Right lobe of liver (tissue), 6 donors: ENCODE data around the gene WDR90. TPM values are rescaled to one million over a fixed set of nuclear protein-coding genes. Genes with fewer than 3 reads are reported as not detected.

Experiments used
- ATAC-seq, 4 donors: fragments of 200-7000 bp; cut with Tn5 transposase; one replicate each; pipeline ENCODE4 v1.9.1; 2020; ENCODE audit warnings: mild to moderate bottlenecking in 4 of 4, moderate library complexity in 4 of 4
- DNase-seq, 3 donors: peaks; one replicate each; pipeline ENCODE4 v3.0.0-alpha.2; 2020
- H3K27ac ChIP-seq, 3 donors: fragments of 200-600 bp; one replicate each; pipeline ENCODE4 v1.8.0; 2022
- H3K27me3 ChIP-seq, 2 donors: fragments of 200-600 bp; one replicate each; pipeline ENCODE4 v1.8.0; 2022
- H3K36me3 ChIP-seq, 4 donors: fragments of 200-600 bp; sonication (generic) in 1 of 4; one replicate each; pipeline versions ENCODE4 v1.5.1 to v1.8.0; 2017 to 2022; ENCODE audit warnings: control low read depth in 1 of 4
- H3K4me1 ChIP-seq, 4 donors: fragments of 200-600 bp; sonication (generic) in 1 of 4; one replicate each; pipeline versions ENCODE4 v1.5.1 to v1.8.0; 2017 to 2022; ENCODE audit warnings: control low read depth in 1 of 4
- H3K4me3 ChIP-seq, 3 donors: fragments of 200-600 bp; one replicate each; pipeline ENCODE4 v1.8.0; 2022
- H3K9me3 ChIP-seq, 4 donors: fragments of 200-600 bp; sonication (generic) in 1 of 4; one replicate each; pipeline versions ENCODE4 v1.5.1 to v1.8.0; 2017 to 2022; ENCODE audit warnings: control low read depth in 1 of 4
- CTCF ChIP-seq, 4 donors: fragments of 200-600 bp in 3 of 4; fragments of 450-650 bp in 1 of 4; IDR thresholded peaks; one replicate each; pipeline versions ENCODE4 v1.5.1 to v1.8.0; 2016 to 2022; ENCODE audit warnings: antibody characterized with exemption in 4 of 4, mild to moderate bottlenecking in 2 of 4
- POLR2A ChIP-seq: fragments of 450-650 bp; IDR thresholded peaks from one replicate; pipeline ENCODE4 v1.6.1; 2017; ENCODE audit warnings: antibody characterized with exemption, mild to moderate bottlenecking
- WGBS: methylation state at CpG from one replicate; pipeline ENCODE4 v1.1.6; 2018; ENCODE audit warnings: low coverage, low lambda C conversion rate; ENCODE audit not compliant: insufficient coverage; ENCODE audit errors: missing lambda C conversion rate; 5-methylcytosine and 5-hydroxymethylcytosine counted together
- intact Hi-C, 2 donors: fragments of 100-400 bp; cut with DNase I; formaldehyde crosslinking; loops; one replicate each; pipeline versions ENCODE4 v1.11.2 to v1.14.1; 2022
- total RNA-seq, 6 experiments: library from RNA; depleted of rRNA in 2 of 6; stranded (reverse); fragments of >200 nt in 2 of 6; fragmentation: NEBNext Ultra II Directional in 3 of 6; extraction: Animal tissue kit (Norgen Biotek cat#: 25700) in 3 of 6; gene quantifications; one replicate each; pipeline versions ENCODE4 v1.1.0 to v1.2.4, GENCODE V29; 2016 to 2023
- donor health status: DM: no; HTN: yes; CAD: no.
- donor health status: DM: no; HTN: no; CAD: no.
- donor health status: DM: no; HTN: no; CAD: no.
- donor health status: DM: no; HTN: yes; CAD: no.
- donor health status: DM: no; HTN: yes; CAD: no.

Gene WDR90
- total RNA-seq, 6 experiments from 2014 or later = 7.2 to 18.1 (median 11.8) TPM

GRCh38 chr16:675884-676564, 26.9 kb downstream of the WDR90 start:
- DNase-seq = no peak
- 10% methylated on average over 2 of the region's 25 CpGs for WGBS
- H3K4me3 ChIP-seq = peak overlapping the region in 2 of 3 donors; percentile 18 to 38
- no peak for ATAC-seq
- H3K36me3 ChIP-seq = peaks cover 0 to 27% (median 10%) of the 10 kb centered on the region in 4 donors
- H3K4me1 ChIP-seq = peaks cover 0 to 8% (median under 1%) of the 10 kb centered on the region in 4 donors
- H3K27me3 ChIP-seq = no peaks in the 10 kb centered on the region
- TF ChIP-seq POLR2A (no peak), CTCF (IDR thresholded peaks at IDR 0.05) (no peak)
- intact Hi-C loops = no loop called here
- no peaks in the 10 kb centered on the region for H3K9me3 ChIP-seq
- no peak overlapping the region for H3K27ac ChIP-seq

GRCh38 chr16:676565-676902, 27.4 kb downstream of the WDR90 start:
- Histone ChIP-seq H3K9me3 (no peaks in the 10 kb centered on the region), H3K27ac (no peak overlapping the region), H3K27me3 (no peaks in the 10 kb centered on the region), H3K36me3 (peaks cover 0 to 22% (median 8%) of the 10 kb centered on the region in 4 donors), H3K4me3 (no peak overlapping the region), H3K4me1 (peaks cover 0 to 13% (median 5%) of the 10 kb centered on the region in 4 donors)
- DNase-seq (no peak), ATAC-seq (no peak)
- no CpG with 5 or more reads among the region's 21 CpGs for WGBS
- TF ChIP-seq POLR2A = no peak
- intact Hi-C loops = no loop called here

- intact Hi-C loops = no loop called here
- no CpG with 5 or more reads among the region's 23 CpGs for WGBS
- ATAC-seq (no peak), DNase-seq (no peak)
- peaks cover 0 to 17% (median 7%) of the 10 kb centered on the region in 4 donors for H3K4me1 ChIP-seq
- peaks cover 0 to 21% (median 8%) of the 10 kb centered on the region in 4 donors for H3K36me3 ChIP-seq
- H3K27me3 ChIP-seq = no peaks in the 10 kb centered on the region
- TF ChIP-seq POLR2A (no peak), CTCF (IDR thresholded peaks at IDR 0.05) (no peak)
- no peak overlapping the region for H3K27ac ChIP-seq
- H3K9me3 ChIP-seq = no peaks in the 10 kb centered on the region
- H3K4me3 ChIP-seq = no peak overlapping the region
These were observed 27.7 kb downstream of the WDR90 start for GRCh38 chr16:676913-677312.

- Histone ChIP-seq H3K4me1 (peaks cover 0 to 23% (median 10%) of the 10 kb centered on the region in 4 donors), H3K4me3 (no peak overlapping the region), H3K27me3 (no peaks in the 10 kb centered on the region), H3K9me3 (no peaks in the 10 kb centered on the region), H3K36me3 (peaks cover 0 to 21% (median 7%) of the 10 kb centered on the region in 4 donors), H3K27ac (no peak overlapping the region)
- TF ChIP-seq CTCF (IDR thresholded peaks at IDR 0.05) = no peak
- TF ChIP-seq POLR2A = no peak
- intact Hi-C loops = no loop called here
- no peak for ATAC-seq
- 62% methylated on average over 8 of the region's 57 CpGs for WGBS
- DNase-seq = no peak
These were observed 28.4 kb downstream of the WDR90 start for GRCh38 chr16:677316-678190.
